ENCODE results near the gene PRAMEF18.
"Not testable (repeated sequence)": the region's sequence is repeated elsewhere in the genome, so short reads cannot be mapped to it uniquely, and the experiment has no call there.

The PRAMEF18 gene

GRCh38 chr1:13208712-13209111, 17.2 kb downstream of the PRAMEF18 start:
- not testable (repeated sequence) for DNase-seq (ENCODE audit: low spot score)

- DNase-seq (ENCODE audit: low spot score), result not testable (repeated sequence)
Observed at GRCh38 chr1:13201309-13201708, 24.6 kb downstream of the PRAMEF18 start, which contains the start of gene PRAMEF13. Gene PRAMEF13, minus strand, starts transcription at chr1:13201409. Its CDS starts 1,820 bp downstream, at chr1:13199589.

All from activated CD4-positive, alpha-beta T cell treated with anti-CD3 and anti-CD28 coated beads, Interleukin-2, Interleukin-4, amounts not matched to agents 100 ng/mL and 50 ng/mL, durations not matched to agents 16 hours and 8 hours (primary cell).